PFSK-1 (cell line): ENCODE measurements around the gene MTMR2.

Experiments used
- FOXP2 ChIP-seq: optimal IDR thresholded peaks from 2 replicates; pipeline ENCODE3; 2011; ENCODE audit warnings: borderline replicate concordance, control low read depth, inconsistent platforms; ENCODE audit not compliant: insufficient read depth; ENCODE audit errors: extremely low read length, extremely low read depth
- POLR2AphosphoS5 ChIP-seq: IDR thresholded peaks from 2 replicates; pipeline ENCODE4 v1.6.1; 2012; ENCODE audit warnings: low read depth, mild to moderate bottlenecking, control low read depth, low read length, moderate library complexity
- REST ChIP-seq, 2 experiments: IDR thresholded peaks; 2 replicates each; pipeline versions ENCODE4 v1.6.1 to v1.8.0; 2011 to 2012; ENCODE audit warnings: low read depth in 2 of 2, low read length in 2 of 2, control low read depth in 1 of 2, inconsistent platforms in 1 of 2, mild to moderate bottlenecking in 1 of 2, moderate library complexity in 1 of 2; ENCODE audit not compliant: insufficient read depth in 1 of 2
- SIN3A ChIP-seq: IDR thresholded peaks from 2 replicates; pipeline ENCODE4 v1.6.1; 2012; ENCODE audit warnings: mild to moderate bottlenecking, low read length, moderate library complexity, borderline replicate concordance; ENCODE audit not compliant: insufficient read depth
- TAF1 ChIP-seq: IDR thresholded peaks from 2 replicates; pipeline ENCODE4 v1.6.1; 2012; ENCODE audit warnings: low read length, control low read depth, borderline replicate concordance; ENCODE audit not compliant: insufficient read depth

MTMR2 gene

GRCh38 chr11:95821640-95822039, 102.3 kb downstream of the MTMR2 start:
- TF ChIP-seq SIN3A (no peak), POLR2AphosphoS5 (no peak), REST (IDR thresholded peaks at IDR 0.05; ENCODE audit: insufficient read depth in 1 of 2, low read depth in 2 of 2, low read length in 2 of 2) (no peak)

GRCh38 chr11:95816037-95816436, 107.9 kb downstream of the MTMR2 start:
- TF ChIP-seq SIN3A = no peak
- no peak for TF ChIP-seq POLR2AphosphoS5
- no peak for TF ChIP-seq FOXP2
- TF ChIP-seq TAF1 = no peak
- no peak for TF ChIP-seq REST (IDR thresholded peaks at IDR 0.05; ENCODE audit: insufficient read depth in 1 of 2, low read depth in 2 of 2, low read length in 2 of 2)

GRCh38 chr11:95805869-95806268, 118.0 kb downstream of the MTMR2 start:
- TF ChIP-seq REST (IDR thresholded peaks at IDR 0.05; ENCODE audit: insufficient read depth in 1 of 2, low read depth in 2 of 2, low read length in 2 of 2) = no peak
- no peak for TF ChIP-seq POLR2AphosphoS5
- TF ChIP-seq FOXP2 = no peak
- TF ChIP-seq TAF1 = no peak
- no peak for TF ChIP-seq SIN3A

GRCh38 chr11:95803973-95804372, 119.9 kb downstream of the MTMR2 start:
- TF ChIP-seq TAF1 (no peak), REST (IDR thresholded peaks at IDR 0.05; ENCODE audit: insufficient read depth in 1 of 2, low read depth in 2 of 2, low read length in 2 of 2) (no peak), FOXP2 (no peak), SIN3A (no peak), POLR2AphosphoS5 (no peak)

- no peak for TF ChIP-seq REST (IDR thresholded peaks at IDR 0.05; ENCODE audit: insufficient read depth in 1 of 2, low read depth in 2 of 2, low read length in 2 of 2)
- no peak for TF ChIP-seq TAF1
- no peak for TF ChIP-seq FOXP2
- no peak for TF ChIP-seq SIN3A
- TF ChIP-seq POLR2AphosphoS5 = no peak
Measured at GRCh38 chr11:95802806-95803205, 121.1 kb downstream of the MTMR2 start.
